Tibial nerve (tissue), 4 donors: ENCODE data around the gene AKAP7. TPM values are rescaled to one million over a fixed set of nuclear protein-coding genes. Genes with fewer than 3 reads are reported as not detected.

Experiments
- DNase-seq, 2 donors: peaks; one replicate each; pipeline ENCODE4 v3.0.0-alpha.2; 2019; ENCODE audit warnings: low spot score in 2 of 2
- H3K27ac ChIP-seq, 4 donors: fragments of 200-600 bp; sonication (generic) in 3 of 4; one replicate each; pipeline ENCODE4 v1.5.1; 2017 to 2019; ENCODE audit warnings: mild to moderate bottlenecking in 1 of 4
- H3K27me3 ChIP-seq, 2 donors: fragments of 200-600 bp; sonication (generic) in 1 of 2; one replicate each; pipeline versions ENCODE4 v1.5.1 to v1.6.0; 2017 to 2019
- H3K36me3 ChIP-seq, 3 donors: fragments of 200-600 bp; sonication (generic); one replicate each; pipeline ENCODE4 v1.5.1; 2018 to 2019
- H3K4me1 ChIP-seq, 4 donors: fragments of 200-600 bp; sonication (generic) in 3 of 4; one replicate each; pipeline ENCODE4 v1.5.1; 2017 to 2019
- H3K4me3 ChIP-seq, 4 donors: fragments of 200-600 bp; sonication (generic) in 3 of 4; one replicate each; pipeline ENCODE4 v1.5.1; 2017 to 2019; ENCODE audit warnings: mild to moderate bottlenecking in 1 of 4, moderate library complexity in 1 of 4
- H3K9me3 ChIP-seq, 4 donors: fragments of 200-600 bp; sonication (generic) in 3 of 4; one replicate each; pipeline ENCODE4 v1.5.1; 2017 to 2019
- CTCF ChIP-seq, 5 experiments: fragments of 200-600 bp in 3 of 5; fragments of 450-650 bp in 2 of 5; sonication (generic) in 3 of 5; IDR thresholded peaks; one replicate each; pipeline ENCODE4 v1.5.1; 2016 to 2019; ENCODE audit warnings: antibody characterized with exemption in 5 of 5, mild to moderate bottlenecking in 3 of 5, moderate library complexity in 2 of 5
- EP300 ChIP-seq, 2 donors: sonication (generic); formaldehyde crosslinking; IDR thresholded peaks; one replicate each; pipeline ENCODE4 v1.6.1; 2017; ENCODE audit warnings: antibody characterized with exemption in 2 of 2, mild to moderate bottlenecking in 1 of 2
- POLR2A ChIP-seq, 2 donors: fragments of 450-650 bp; IDR thresholded peaks; one replicate each; pipeline ENCODE4 v1.6.1; 2017; ENCODE audit warnings: antibody characterized with exemption in 2 of 2, mild to moderate bottlenecking in 2 of 2, moderate library complexity in 2 of 2
- WGBS, 2 donors: methylation state at CpG; one replicate each; pipeline ENCODE4 v1.1.5; 2018; 5-methylcytosine and 5-hydroxymethylcytosine counted together
- total RNA-seq, 4 donors: library from RNA; depleted of rRNA; stranded (reverse); fragments of >200 nt; gene quantifications; one replicate each; pipeline ENCODE4 v1.1.0, GENCODE V29; 2016

The AKAP7 gene
- total RNA-seq, 4 donors from 2014 or later = 5.1 to 39.1 (median 11.8) TPM

GRCh38 chr6:131197716-131198115 is 62.4 kb downstream of the AKAP7 start:
- Histone ChIP-seq H3K9me3 (peaks cover 0 to 13% (median 5%) of the 10 kb centered on the region in 4 donors), H3K4me1 (no peaks in the 10 kb centered on the region), H3K36me3 (peaks cover 0 to 60% (median 0%) of the 10 kb centered on the region in 3 donors), H3K4me3 (no peak overlapping the region), H3K27ac (no peak overlapping the region), H3K27me3 (no peaks in the 10 kb centered on the region)
- 63 to 65% methylated on average over 8 of the region's 8 CpGs for WGBS, 2 donors
- TF ChIP-seq EP300 (IDR thresholded peaks at IDR 0.05) = no peak
- TF ChIP-seq POLR2A (IDR thresholded peaks at IDR 0.05) = no peak
- no peak for TF ChIP-seq CTCF (IDR thresholded peaks at IDR 0.05)
- DNase-seq = no peak

- Histone ChIP-seq H3K4me3 (no peak overlapping the region), H3K4me1 (no peaks in the 10 kb centered on the region), H3K9me3 (no peaks in the 10 kb centered on the region), H3K27me3 (no peaks in the 10 kb centered on the region), H3K27ac (peak overlapping the region in 1 of 4 donors; percentile 72), H3K36me3 (peaks cover 0 to 43% (median 0%) of the 10 kb centered on the region in 3 donors)
- DNase-seq = no peak
- 59 to 77% methylated on average over 10 of the region's 10 CpGs for WGBS, 2 donors
- TF ChIP-seq CTCF (IDR thresholded peaks at IDR 0.05) = peak in 4 of 5 experiments; percentile 30 to 62 (median 44)
- TF ChIP-seq EP300 (IDR thresholded peaks at IDR 0.05) = no peak
- no peak for TF ChIP-seq POLR2A (IDR thresholded peaks at IDR 0.05)
Observed at GRCh38 chr6:131199568-131200272, 64.5 kb downstream of the AKAP7 start.

GRCh38 chr6:131205481-131206244 is 70.4 kb downstream of the AKAP7 start:
- H3K27ac ChIP-seq = no peak overlapping the region
- H3K27me3 ChIP-seq = no peaks in the 10 kb centered on the region
- peaks cover 0 to 11% (median 0%) of the 10 kb centered on the region in 3 donors for H3K36me3 ChIP-seq
- H3K4me1 ChIP-seq = no peaks in the 10 kb centered on the region
- H3K9me3 ChIP-seq = no peaks in the 10 kb centered on the region
- DNase-seq = no peak
- 85 to 86% methylated on average over 3 of the region's 3 CpGs for whole genome bisulfite sequencing, 2 donors
- H3K4me3 ChIP-seq = no peak overlapping the region
- TF ChIP-seq CTCF (IDR thresholded peaks at IDR 0.05) (no peak), EP300 (IDR thresholded peaks at IDR 0.05) (no peak), POLR2A (IDR thresholded peaks at IDR 0.05) (no peak)

GRCh38 chr6:131206463-131207251 is 71.4 kb downstream of the AKAP7 start:
- H3K36me3 ChIP-seq = peaks cover 0 to 5% (median 0%) of the 10 kb centered on the region in 3 donors
- H3K4me3 ChIP-seq = no peak overlapping the region
- H3K27ac ChIP-seq = no peak overlapping the region
- TF ChIP-seq CTCF (IDR thresholded peaks at IDR 0.05) = no peak
- no peak for TF ChIP-seq EP300 (IDR thresholded peaks at IDR 0.05)
- no peak for TF ChIP-seq POLR2A (IDR thresholded peaks at IDR 0.05)
- WGBS, 2 donors = 94 to 95% methylated on average over 2 of the region's 2 CpGs
- H3K27me3 ChIP-seq = no peaks in the 10 kb centered on the region
- H3K9me3 ChIP-seq = no peaks in the 10 kb centered on the region
- no peaks in the 10 kb centered on the region for H3K4me1 ChIP-seq
- no peak for DNase-seq
